Effector memory CD8-positive, alpha-beta T cell (primary cell): ENCODE measurements around the gene PAF1.
A peak's percentile ranks its signal among the peaks of the same experiment; 100 is the strongest.

ENCODE experiments used
- ATAC-seq: fragments of 150-1000 bp; cut with Tn5 transposase; replicated peaks from 2 replicates; pipeline ENCODE4 v1.10.0; 2021; ENCODE audit warnings: mild to moderate bottlenecking, moderate library complexity
- DNase-seq, 3 experiments: peaks; one replicate each; pipeline ENCODE4 v3.0.0; 2021
- H3K27ac Mint-ChIP-seq, 2 donors: one replicate each; pipeline ENCODE4 v1.8.0; 2022; ENCODE audit warnings: mild to moderate bottlenecking in 2 of 2, mixed read lengths in 2 of 2, moderate library complexity in 2 of 2
- H3K27me3 Mint-ChIP-seq, 2 donors: one replicate each; pipeline ENCODE4 v1.8.0; 2022; ENCODE audit warnings: mixed read lengths in 2 of 2
- H3K36me3 Mint-ChIP-seq: one replicate; pipeline ENCODE4 v1.8.0; 2022; ENCODE audit warnings: mild to moderate bottlenecking, moderate library complexity, mixed read lengths; ENCODE audit not compliant: insufficient read depth
- H3K4me1 Mint-ChIP-seq, 2 donors: one replicate each; pipeline ENCODE4 v1.8.0; 2022; ENCODE audit warnings: low read depth in 2 of 2, mixed read lengths in 2 of 2
- H3K4me3 Mint-ChIP-seq, 2 donors: one replicate each; pipeline ENCODE4 v1.8.0; 2022; ENCODE audit warnings: mild to moderate bottlenecking in 2 of 2, mixed read lengths in 2 of 2, moderate library complexity in 2 of 2
- H3K9me3 Mint-ChIP-seq, 2 donors: one replicate each; pipeline ENCODE4 v1.8.0; 2022; ENCODE audit warnings: mixed read lengths in 2 of 2
- total RNA-seq, 9 experiments: gene quantifications; one replicate each; lab custom pipeline; 2026; lab: John Stamatoyannopoulos, UW

PAF1 gene
- total RNA-seq = 45.3 to 148 (median 78.6) reads per million in 9 experiments

GRCh38 chr19:39390751-39391437 is at the start of gene PAF1, which contains the start of gene MED29:
Gene PAF1, minus strand, starts transcription at chr19:39391106. Its CDS starts 242 bp downstream, at chr19:39390864.
Gene MED29, plus strand, starts transcription at chr19:39391378. Its CDS starts 45 bp downstream, at chr19:39391423.
- DNase-seq = peak; percentile 93 to 94 (median 94)
- Mint-ChIP-seq H3K4me1 (peaks cover 19 to 28% of the 10 kb centered on the region in 2 donors), H3K27me3 (no peaks in the 10 kb centered on the region), H3K9me3 (no peaks in the 10 kb centered on the region), H3K36me3 (peaks cover 89% of the 10 kb centered on the region), H3K4me3 (peak within 1 kb of the TSS; percentile 98), H3K27ac (peak within 1 kb of the TSS; percentile 95 to 97)
- ATAC-seq = peak; percentile 89

- Mint-ChIP-seq H3K27me3 (peaks cover 0 to 8% of the 10 kb centered on the region in 2 donors), H3K9me3 (no peaks in the 10 kb centered on the region), H3K4me3 (no peak overlapping the region), H3K4me1 (peaks cover 22 to 25% of the 10 kb centered on the region in 2 donors), H3K36me3 (peaks cover 43% of the 10 kb centered on the region), H3K27ac (no peak overlapping the region)
- ATAC-seq (no peak), DNase-seq (no peak)
These were observed 47.5 kb upstream of the PAF1 start for GRCh38 chr19:39438270-39438934.

GRCh38 chr19:39436350-39436716 is 45.4 kb upstream of the PAF1 start:
- Mint-ChIP-seq H3K36me3 (peaks cover 63% of the 10 kb centered on the region), H3K27me3 (peaks cover 0 to 8% of the 10 kb centered on the region in 2 donors), H3K4me3 (peak overlapping the region; percentile 93 to 100), H3K9me3 (no peaks in the 10 kb centered on the region), H3K27ac (peak overlapping the region; percentile 97 to 99), H3K4me1 (peaks cover 22 to 30% of the 10 kb centered on the region in 2 donors)
- ATAC-seq (no peak), DNase-seq (no peak)

- peak; percentile 98 to 99 (median 98) for DNase-seq
- peaks cover 69% of the 10 kb centered on the region for H3K36me3 Mint-ChIP-seq
- peak within 1 kb of the TSS; percentile 97 to 99 for H3K27ac Mint-ChIP-seq
- ATAC-seq = peak; percentile 91
- H3K4me1 Mint-ChIP-seq = peaks cover 22 to 34% of the 10 kb centered on the region in 2 donors
- H3K27me3 Mint-ChIP-seq = peaks cover 0 to 8% of the 10 kb centered on the region in 2 donors
- H3K9me3 Mint-ChIP-seq = no peaks in the 10 kb centered on the region
- peak within 1 kb of the TSS; percentile 93 to 100 for H3K4me3 Mint-ChIP-seq
These were observed 44.8 kb upstream of the PAF1 start, which contains the start of gene RPS16 for GRCh38 chr19:39435499-39436349. Gene RPS16, minus strand, starts transcription at chr19:39435949. Its CDS starts 54 bp downstream, at chr19:39435895.

- Mint-ChIP-seq H3K4me3 (peak overlapping the region; percentile 93 to 100), H3K36me3 (peaks cover 75% of the 10 kb centered on the region), H3K4me1 (peaks cover 26 to 39% of the 10 kb centered on the region in 2 donors), H3K27ac (peak overlapping the region; percentile 97 to 99), H3K9me3 (no peaks in the 10 kb centered on the region), H3K27me3 (peaks cover 0 to 8% of the 10 kb centered on the region in 2 donors)
- DNase-seq (no peak), ATAC-seq (no peak)
These were observed 43.5 kb upstream of the PAF1 start for GRCh38 chr19:39434123-39435076.

- peaks cover 26 to 39% of the 10 kb centered on the region in 2 donors for H3K4me1 Mint-ChIP-seq
- peak overlapping the region; percentile 97 to 99 for H3K27ac Mint-ChIP-seq
- no peak for ATAC-seq
- no peak for DNase-seq
- H3K27me3 Mint-ChIP-seq = peaks cover 0 to 8% of the 10 kb centered on the region in 2 donors
- H3K9me3 Mint-ChIP-seq = no peaks in the 10 kb centered on the region
- peaks cover 75% of the 10 kb centered on the region for H3K36me3 Mint-ChIP-seq
- H3K4me3 Mint-ChIP-seq = peak overlapping the region in 1 of 2 donors; percentile 40
These were observed 42.7 kb upstream of the PAF1 start for GRCh38 chr19:39433480-39434079.

- no peaks in the 10 kb centered on the region for H3K9me3 Mint-ChIP-seq
- peak overlapping the region in 1 of 2 donors; percentile 97 for H3K27ac Mint-ChIP-seq
- DNase-seq = no peak
- H3K27me3 Mint-ChIP-seq = peaks cover 0 to 5% of the 10 kb centered on the region in 2 donors
- H3K36me3 Mint-ChIP-seq = peaks cover 71% of the 10 kb centered on the region
- peaks cover 26 to 39% of the 10 kb centered on the region in 2 donors for H3K4me1 Mint-ChIP-seq
- ATAC-seq = no peak
- H3K4me3 Mint-ChIP-seq = peak overlapping the region; percentile 29 to 35
These were observed 41.7 kb upstream of the PAF1 start for GRCh38 chr19:39432677-39433025.

- ATAC-seq = peak; percentile 67
These were observed 40.0 kb upstream of the PAF1 start for GRCh38 chr19:39430675-39431593.

GRCh38 chr19:39428283-39429112 is 37.6 kb upstream of the PAF1 start:
- ATAC-seq (no peak), DNase-seq (no peak)
- no peaks in the 10 kb centered on the region for H3K27me3 Mint-ChIP-seq
- no peak overlapping the region for H3K4me3 Mint-ChIP-seq
- peaks cover 49% of the 10 kb centered on the region for H3K36me3 Mint-ChIP-seq
- peaks cover 10 to 16% of the 10 kb centered on the region in 2 donors for H3K4me1 Mint-ChIP-seq
- no peaks in the 10 kb centered on the region for H3K9me3 Mint-ChIP-seq
- H3K27ac Mint-ChIP-seq = peak overlapping the region in 1 of 2 donors; percentile 49

More at GRCh38 chr19:39430675-39431593, 40.0 kb upstream of the PAF1 start:
- peaks cover 61% of the 10 kb centered on the region for H3K36me3 Mint-ChIP-seq
- peak overlapping the region; percentile 15 to 29 for H3K4me3 Mint-ChIP-seq
- H3K4me1 Mint-ChIP-seq = peaks cover 22 to 31% of the 10 kb centered on the region in 2 donors
- peak overlapping the region; percentile 62 to 90 for H3K27ac Mint-ChIP-seq
- H3K9me3 Mint-ChIP-seq = no peaks in the 10 kb centered on the region
- no peaks in the 10 kb centered on the region for H3K27me3 Mint-ChIP-seq
- DNase-seq = peak; percentile 34 to 67 (median 59)

- no peak for ATAC-seq
- Mint-ChIP-seq H3K27ac (peak overlapping the region in 1 of 2 donors; percentile 49), H3K36me3 (peaks cover 42% of the 10 kb centered on the region), H3K4me3 (no peak overlapping the region), H3K4me1 (peaks cover 9 to 10% of the 10 kb centered on the region in 2 donors), H3K9me3 (no peaks in the 10 kb centered on the region), H3K27me3 (no peaks in the 10 kb centered on the region)
- DNase-seq = no peak
These were observed 36.8 kb upstream of the PAF1 start for GRCh38 chr19:39427707-39428106.
